Mucosa of descending colon (tissue), 3 donors: Measurements from ENCODE around the gene SNAP47. TPM values are rescaled to one million over a fixed set of nuclear protein-coding genes. Genes with fewer than 3 reads are reported as not detected.

Experiments
- ATAC-seq: fragments of 200-7000 bp; cut with Tn5 transposase; one replicate; pipeline ENCODE4 v1.9.1; 2020; ENCODE audit warnings: mild to moderate bottlenecking, moderate library complexity
- DNase-seq, 3 donors: peaks; one replicate each; pipeline ENCODE4 v3.0.0-alpha.2; 2020
- H3K36me3 ChIP-seq: fragments of 200-600 bp; one replicate; pipeline ENCODE4 v1.8.0; 2021; ENCODE audit warnings: low read depth, mild to moderate bottlenecking
- H3K4me1 ChIP-seq: fragments of 200-600 bp; one replicate; pipeline ENCODE4 v1.8.0; 2021; ENCODE audit warnings: low read depth, mild to moderate bottlenecking
- H3K4me3 ChIP-seq: fragments of 200-600 bp; one replicate; pipeline ENCODE4 v1.8.0; 2021; ENCODE audit warnings: mild to moderate bottlenecking
- H3K9me3 ChIP-seq: fragments of 200-600 bp; one replicate; pipeline ENCODE4 v1.8.0; 2021; ENCODE audit warnings: mild to moderate bottlenecking
- CTCF ChIP-seq: fragments of 200-600 bp; IDR thresholded peaks from one replicate; pipeline ENCODE4 v1.8.0; 2022; ENCODE audit warnings: antibody characterized with exemption, mild to moderate bottlenecking
- intact Hi-C, 2 donors: fragments of 100-400 bp; cut with DNase I in 1 of 2; cut with micrococcal nuclease in 1 of 2; formaldehyde crosslinking; loops; one replicate each; pipeline versions ENCODE4 v1.11.0 to v1.11.1; 2022; cut with DNase I, micrococcal nuclease
- total RNA-seq, 3 donors: library from RNA; stranded (reverse); fragmentation: NEBNext Ultra II Directional in 2 of 3; extraction: Animal tissue kit (Norgen Biotek cat#: 25700) in 2 of 3; gene quantifications; one replicate each; pipeline versions ENCODE4 v1.2.1 to v1.2.4, GENCODE V29; 2021 to 2023
- donor health status: DM: no; HTN: no; CAD: no; lungs with moderate emphysema.
- donor health status: DM: no; HTN: no; CAD: no.
- donor health status: DM: no; HTN: yes; CAD: no.

Gene SNAP47
- total RNA-seq, 3 donors from 2014 or later: 16.4 to 31.9 (median 27.6) TPM

GRCh38 chr1:227761621-227762230 lies 26.5 kb downstream of the SNAP47 start:
- H3K9me3 ChIP-seq: no peaks in the 10 kb centered on the region
- intact Hi-C loops: loop anchor here in 1 of 2 donors (5.0 to 10.0 kb wide), 2 partner anchors 186 to 277 kb away; partner anchors contain the start of gene WNT9A
- no peak for ATAC-seq
- no peak for TF ChIP-seq CTCF
- DNase-seq: no peak
- H3K36me3 ChIP-seq: no peaks in the 10 kb centered on the region
- H3K4me1 ChIP-seq: peaks cover 21% of the 10 kb centered on the region
- H3K4me3 ChIP-seq: no peak overlapping the region

- H3K9me3 ChIP-seq: no peaks in the 10 kb centered on the region
- peak; percentile 80 for TF ChIP-seq CTCF
- intact Hi-C loops: loop anchor here in 1 of 2 donors (5.0 to 10.0 kb wide), 2 partner anchors 185 to 278 kb away; partner anchors contain the start of gene WNT9A
- H3K4me1 ChIP-seq: peaks cover 21% of the 10 kb centered on the region
- ATAC-seq (peak; percentile 86), DNase-seq (peak; percentile 89 to 91 (median 89))
- no peaks in the 10 kb centered on the region for H3K36me3 ChIP-seq
- no peak overlapping the region for H3K4me3 ChIP-seq
These were observed 27.1 kb downstream of the SNAP47 start for GRCh38 chr1:227762231-227762911.

GRCh38 chr1:227763246-227764018 lies 28.2 kb downstream of the SNAP47 start:
- no peak for TF ChIP-seq CTCF
- DNase-seq (peak in 1 of 3 donors; percentile 43), ATAC-seq (no peak)
- peaks cover 3% of the 10 kb centered on the region for H3K36me3 ChIP-seq
- no peak overlapping the region for H3K4me3 ChIP-seq
- intact Hi-C loops: loop anchor here in 1 of 2 donors (5.0 to 10.0 kb wide), 2 partner anchors 184 to 279 kb away; partner anchors contain the start of gene WNT9A
- peaks cover 21% of the 10 kb centered on the region for H3K4me1 ChIP-seq
- H3K9me3 ChIP-seq: no peaks in the 10 kb centered on the region

GRCh38 chr1:227764019-227764391 lies 28.8 kb downstream of the SNAP47 start:
- Histone ChIP-seq H3K4me1 (peaks cover 18% of the 10 kb centered on the region), H3K4me3 (no peak overlapping the region), H3K36me3 (peaks cover 3% of the 10 kb centered on the region), H3K9me3 (no peaks in the 10 kb centered on the region)
- intact Hi-C loops: loop anchor here in 1 of 2 donors (5.0 to 10.0 kb wide), 2 partner anchors 183 to 279 kb away; partner anchors contain the start of gene WNT9A
- no peak for TF ChIP-seq CTCF
- ATAC-seq: no peak
- DNase-seq: no peak

- intact Hi-C loops: loop anchor here in 1 of 2 donors (10.0 kb wide), 1 partner anchor 281 kb away; no protein-coding TSS in a partner anchor
- Histone ChIP-seq H3K36me3 (peaks cover 3% of the 10 kb centered on the region), H3K4me1 (peaks cover 18% of the 10 kb centered on the region), H3K9me3 (no peaks in the 10 kb centered on the region), H3K4me3 (no peak overlapping the region)
- peak in 1 of 3 donors; percentile 45 for DNase-seq
- ATAC-seq: no peak
- TF ChIP-seq CTCF: no peak
These were observed 30.2 kb downstream of the SNAP47 start for GRCh38 chr1:227765261-227766014.
